HepG2 (cell line): ENCODE results near the gene NAV1. TPM values are rescaled to one million over a fixed set of nuclear protein-coding genes. Genes with fewer than 3 reads are reported as not detected.

Experiments
- ATAC-seq: fragments of 200-7000 bp; cut with Tn5 transposase; 3 replicates; pipeline ENCODE4 v1.9.1; 2020; ENCODE audit warnings: mild to moderate bottlenecking, moderate library complexity
- BruUV-seq: library from RNA; stranded (reverse); fragments of 400-500 nt; replicated peaks from 2 replicates; lab custom pipeline; 2021; lab: Mats Ljungman, UMichigan
- CTCF ChIA-PET: fragments of 300-600 bp; formaldehyde crosslinking; extraction: SDS; loops from one replicate; lab custom pipeline; 2021; ENCODE audit warnings: low total read pairs, inconsistent platforms, low intra/inter-chr PET ratio; lab: Yijun Ruan, JAX
- POLR2A ChIA-PET: fragments of 350-600 bp; sonication (Branson Sonifier 250); formaldehyde crosslinking; loops from one replicate; lab custom pipeline; 2020; ENCODE audit warnings: antibody characterized with exemption, inconsistent platforms; lab: Yijun Ruan, JAX
- DNase-seq: peaks from one replicate; pipeline ENCODE4 v3.0.0-alpha.2; 2015; ENCODE audit warnings: low spot score
- FAIRE-seq: peaks from 3 replicates; lab custom pipeline; 2011; peaks lifted over from hg19 to GRCh38; lab: Jason Lieb, UNC
- H2AFZ ChIP-seq: one replicate; pipeline ENCODE4 v1.6.1; 2011; ENCODE audit warnings: low read length, inconsistent platforms
- H3K27ac ChIP-seq: fragments of 300-600 bp; 3 replicates; pipeline ENCODE4 v1.8.0; 2011; ENCODE audit warnings: mixed run types, mild to moderate bottlenecking, mixed read lengths, low read length, inconsistent platforms; ENCODE audit not compliant: insufficient read depth; ENCODE audit errors: extremely low read length
- H3K27me3 ChIP-seq, 2 experiments: fragments of 200-600 bp in 1 of 2; 2 replicates in 1 of 2; 3 replicates in 1 of 2; pipeline versions ENCODE4 v1.6.0 to v1.8.0; 2011; ENCODE audit warnings: low read length in 2 of 2, mild to moderate bottlenecking in 2 of 2, moderate library complexity in 2 of 2, inconsistent platforms in 1 of 2; ENCODE audit not compliant: insufficient read depth in 2 of 2, control insufficient read depth in 1 of 2
- H3K36me3 ChIP-seq, 2 experiments: fragments of 200-600 bp in 1 of 2; replicated peaks in 1 of 2; 2 replicates in 1 of 2; 3 replicates in 1 of 2; pipeline versions ENCODE4 v1.5.1 to v1.8.0; 2011; ENCODE audit warnings: low read length in 2 of 2, inconsistent platforms in 1 of 2; ENCODE audit not compliant: insufficient read depth in 2 of 2, control insufficient read depth in 1 of 2
- H3K4me1 ChIP-seq: 2 replicates; pipeline ENCODE4 v1.5.1; 2012; ENCODE audit warnings: low read length, inconsistent platforms; ENCODE audit not compliant: insufficient read depth
- H3K4me2 ChIP-seq: 2 replicates; pipeline ENCODE4 v1.6.0; 2011; ENCODE audit warnings: low read depth, low read length, inconsistent platforms
- H3K4me3 ChIP-seq, 3 experiments: fragments of 200-600 bp in 1 of 3; sonication (generic), shearing (Covaris generic) in 1 of 3; replicated peaks in 1 of 3; 2 replicates each; pipeline ENCODE4 v1.5.1; 2011 to 2016; ENCODE audit warnings: low read length in 3 of 3, inconsistent platforms in 2 of 3, low read depth in 2 of 3, mild to moderate bottlenecking in 2 of 3, control low read depth in 1 of 3, mixed read lengths in 1 of 3; ENCODE audit not compliant: insufficient read depth in 1 of 3
- H3K79me2 ChIP-seq: one replicate; pipeline ENCODE4 v1.6.1; 2011; ENCODE audit warnings: low read length, inconsistent platforms; ENCODE audit not compliant: insufficient read depth
- H3K9ac ChIP-seq: 2 replicates; pipeline ENCODE4 v1.6.0; 2011; ENCODE audit warnings: mild to moderate bottlenecking, low read depth, low read length, inconsistent platforms; ENCODE audit not compliant: insufficient read depth
- H3K9me3 ChIP-seq: 2 replicates; pipeline ENCODE4 v1.5.1; 2012; ENCODE audit warnings: mild to moderate bottlenecking, low read length
- H4K20me1 ChIP-seq: 2 replicates; pipeline ENCODE4 v1.6.0; 2011; ENCODE audit warnings: inconsistent platforms, mild to moderate bottlenecking, low read length, moderate library complexity; ENCODE audit not compliant: insufficient read depth
- NCOA1 ChIP-seq: sonication (generic); formaldehyde crosslinking; IDR thresholded peaks from 2 replicates; pipeline ENCODE4 v1.9.0; 2021; ENCODE audit warnings: missing genetic modification reagents
- ZHX2 ChIP-seq, 2 experiments: sonication (generic) in 1 of 2; formaldehyde crosslinking in 1 of 2; IDR thresholded peaks; 2 replicates each; pipeline versions ENCODE4 v1.6.1 to v1.9.0; 2014 to 2022; ENCODE audit warnings: antibody characterized with exemption in 1 of 2, borderline replicate concordance in 1 of 2, inconsistent platforms in 1 of 2, low read depth in 1 of 2, missing genetic modification reagents in 1 of 2
- WGBS: methylation state at CpG from one replicate; pipeline ENCODE4 v1.1.6; 2017; ENCODE audit warnings: low lambda C conversion rate; 5-methylcytosine and 5-hydroxymethylcytosine counted together
- in situ Hi-C: cut with HindIII; loops from 2 replicates; pipeline ENCODE4 v1.10.0; 2017; ENCODE audit warnings: low pct_unique_long_range_greater_than_20kb; ENCODE audit not compliant: extremely low pct_ligation_motif_present
- intact Hi-C: fragments of 100-400 bp; cut with micrococcal nuclease; formaldehyde crosslinking; loops from one replicate; pipeline ENCODE4 v1.10.0; 2022; ENCODE audit not compliant: unreplicated experiment
- polyA plus RNA-seq, 8 experiments: library from polyadenylated mRNA; depleted of rRNA in 3 of 8; stranded (reverse) in 7 of 8; unstranded in 1 of 8; fragments of >200 nt; fragmentation: Illumina TruSeq in 4 of 8; extraction: Trizol in 4 of 8; gene quantifications; 2 replicates each; pipeline versions ENCODE4 v1.2.1 to v1.2.3, GENCODE V29; 2011 to 2016; ENCODE audit warnings: low read depth in 4 of 8, missing spikeins in 1 of 8, mixed read lengths in 1 of 8; ENCODE audit not compliant: insufficient read depth in 1 of 8
- total RNA-seq, 5 experiments: library from RNA; depleted of rRNA; stranded (reverse); fragments of >200 nt; fragmentation: Illumina TruSeq; extraction: Trizol; gene quantifications; 2 replicates each; pipeline ENCODE4 v1.2.3, GENCODE V29; 2016; ENCODE audit warnings: low read depth in 1 of 5

NAV1 gene
- total and polyA plus RNA-seq, 2 of the 13 experiments (the other 11 are each of a cell fraction or from before 2014, with no cell fraction given): not detected

- in situ Hi-C loops (no loop called here), intact Hi-C loops (no loop called here)
- FAIRE-seq: no peak
- no peaks in the 10 kb centered on the region; a peak in 1 of 5 replicates for H3K27me3 ChIP-seq
- H3K9me3 ChIP-seq: no peaks in the 10 kb centered on the region
- DNase-seq: no peak
- no peak overlapping the region for H2AFZ ChIP-seq
- ChIA-PET CTCF (interaction anchor here (1.6 kb wide), 1 partner anchor 9 kb away, joined by 7 read pairs; no protein-coding TSS in a partner anchor), POLR2A (interaction anchor here (0.7 to 3.2 kb wide), 6 partner anchors 9 to 36 kb away, joined by 3 to 17 read pairs (median 10); partner anchors contain the start of gene PHLDA3)
- H3K9ac ChIP-seq: peak overlapping the region; percentile 51; the same call in 1 of the 2 replicates
- H3K4me2 ChIP-seq: no peak overlapping the region
- BruUV-seq: no TSS peak
- ATAC-seq: no peak
- H3K79me2 ChIP-seq: no peaks in the 10 kb centered on the region
- H3K4me1 ChIP-seq: peaks cover 81% of the 10 kb centered on the region
- H4K20me1 ChIP-seq: no peaks in the 10 kb centered on the region
- H3K4me3 ChIP-seq: no peak overlapping the region
- TF ChIP-seq ZHX2 (IDR thresholded peaks at IDR 0.05; ENCODE audit: low read depth): no peak
- TF ChIP-seq ZHX2 (CRISPR knock-in tag; IDR thresholded peaks at IDR 0.05; ENCODE audit: borderline replicate concordance): no peak
- no peak for TF ChIP-seq NCOA1 (CRISPR knock-in tag)
- 80% methylated on average over 3 of the region's 3 CpGs for WGBS
- no peak overlapping the region for H3K27ac ChIP-seq
- H3K36me3 ChIP-seq: no peaks in the 10 kb centered on the region
These were observed 34.7 kb upstream of the NAV1 start for GRCh38 chr1:201504179-201504631.
